ENCODE measurements around the gene MUC6. TPM values are rescaled to one million over a fixed set of nuclear protein-coding genes. Genes with fewer than 3 reads are reported as not detected.

The MUC6 gene
- total and polyA plus RNA-seq, 2 donors (not counting 3 experiments of a cell fraction or from before 2014, with no cell fraction given), result not detected

DNA sequence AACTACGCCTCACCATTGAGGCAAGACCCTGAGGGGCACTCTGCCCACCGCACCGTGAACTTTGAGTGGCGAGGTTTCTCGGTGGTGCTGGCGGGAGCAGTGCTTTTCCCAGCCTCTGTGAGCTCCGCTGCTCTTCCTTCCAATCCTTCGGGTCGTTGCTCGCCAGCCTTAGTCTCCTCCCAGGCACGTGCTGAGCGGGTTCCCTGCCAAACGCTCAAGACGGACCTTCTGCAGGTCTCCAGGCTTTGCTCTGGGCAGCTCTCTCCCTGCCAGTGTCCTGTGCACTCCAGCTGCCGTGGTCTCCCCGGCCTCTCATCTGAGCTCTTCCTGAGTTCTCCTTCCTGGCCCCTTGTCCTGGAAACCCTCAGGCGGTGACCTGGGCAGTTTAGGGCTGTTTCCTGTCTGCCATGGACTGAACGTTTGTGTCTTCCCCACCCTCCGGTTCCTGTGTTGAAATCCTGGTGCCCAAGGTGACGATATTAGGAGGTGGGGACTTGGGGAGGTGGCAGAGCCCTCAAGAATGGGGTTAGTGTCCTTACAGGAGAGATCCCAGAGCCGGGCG is 11.2 kb upstream of the MUC6 start:
- Histone ChIP-seq H3K36me3 (ENCODE audit: control insufficient read depth in 2 of 2, extremely low read depth in 1 of 2, insufficient read depth in 2 of 2, low read length in 2 of 2) (no peaks in the 10 kb centered on the region), H3K9ac (replicated peaks; ENCODE audit: extremely low read depth, insufficient read depth, low read length) (no peak overlapping the region), H3K9me3 (replicated peaks; ENCODE audit: control insufficient read depth, insufficient read depth, low read length) (no peaks in the 10 kb centered on the region), H3K79me2 (ENCODE audit: control insufficient read depth, insufficient read depth, low read length) (no peaks in the 10 kb centered on the region), H4K20me1 (replicated peaks; ENCODE audit: control insufficient read depth, extremely low read depth, insufficient read depth, low read length) (no peaks in the 10 kb centered on the region), H3K27ac (ENCODE audit: insufficient read depth, low read depth, low read length) (no peak overlapping the region), H3K27me3 (ENCODE audit: control insufficient read depth in 2 of 2, insufficient read depth in 2 of 2, low read length in 2 of 2) (peaks cover 4 to 5% of the 10 kb centered on the region in 2 experiments), H3K4me3 (replicated peaks in 1 of 3; ENCODE audit: insufficient read depth in 1 of 3, low read depth in 1 of 3, low read length in 3 of 3) (no peak overlapping the region), H3K4me1 (ENCODE audit: control insufficient read depth, extremely low read depth, insufficient read depth, low read length) (no peaks in the 10 kb centered on the region), H2AFZ (ENCODE audit: low read depth, low read length) (no peak overlapping the region), H3K9me1 (replicated peaks; ENCODE audit: control insufficient read depth, extremely low read depth, insufficient read depth, low read length) (no peaks in the 10 kb centered on the region), H3K4me2 (ENCODE audit: insufficient read depth, low read length) (no peak overlapping the region)
- intact Hi-C loops (cut with micrococcal nuclease), result no loop called here
- DNase-seq (ENCODE audit: low read depth, low spot score) (no peak), FAIRE-seq (no peak)
- dilution Hi-C loops (cut with MboI; ENCODE audit: extremely low pct_ligation_motif_present, low sequenced_read_pairs), result no loop called here
- no peak for TF ChIP-seq EZH2 (IDR thresholded peaks at IDR 0.05; ENCODE audit: borderline replicate concordance, low read depth, low read length, severe bottlenecking)
- TF ChIP-seq FOS (IDR thresholded peaks at IDR 0.05; ENCODE audit: borderline replicate concordance, insufficient read depth, low read length), result no peak
- no peak for TF ChIP-seq POLR2AphosphoS5 (IDR thresholded peaks at IDR 0.05; ENCODE audit: insufficient read depth, low read depth, low read length)
- TF ChIP-seq MAX (IDR thresholded peaks at IDR 0.05; ENCODE audit: insufficient read depth, insufficient read length), result no peak
- no peak for TF ChIP-seq JUN (IDR thresholded peaks at IDR 0.05; ENCODE audit: borderline replicate concordance, insufficient read depth, insufficient read length, low read depth)
- TF ChIP-seq POLR2A (IDR thresholded peaks at IDR 0.05; ENCODE audit: low read depth, low read length), result no peak
- no peak for TF ChIP-seq GATA2 (IDR thresholded peaks at IDR 0.05; ENCODE audit: insufficient read depth, insufficient read length, low read depth, low read length)
- no peak for TF ChIP-seq MYC (IDR thresholded peaks at IDR 0.05; ENCODE audit: low read depth, low read length)
- TF ChIP-seq CTCF (IDR thresholded peaks at IDR 0.05; ENCODE audit: extremely low read depth in 1 of 2, insufficient read depth in 1 of 2, low read depth in 1 of 2, low read length in 2 of 2), result no peak
- POLR2A ChIA-PET, result no interaction called here
- CTCF ChIA-PET, result interaction anchor here (1.2 to 2.0 kb wide), 2 partner anchors 52 to 199 kb away, joined by 3 to 8 read pairs; no protein-coding TSS in a partner anchor
- BruUV-seq (replicated peaks), result no TSS peak
